NCI-H82 treated with DMSO at 0.1 percent for 48 hours (cell line): ENCODE data around the gene ERCC1.

Source experiments
- DNase-seq: peaks from one replicate; lab custom pipeline; 2025; ENCODE audit not compliant: unreplicated experiment; lab: John Stamatoyannopoulos, UW

Gene ERCC1

GRCh38 chr19:45406226-45407090, 17.3 kb downstream of the ERCC1 start, which contains the start of gene POLR1G:
Gene POLR1G (plus strand): TSS chr19:45406644. CDS start chr19:45406697, 53 bp downstream.
- DNase-seq: peak; percentile 93

DNA sequence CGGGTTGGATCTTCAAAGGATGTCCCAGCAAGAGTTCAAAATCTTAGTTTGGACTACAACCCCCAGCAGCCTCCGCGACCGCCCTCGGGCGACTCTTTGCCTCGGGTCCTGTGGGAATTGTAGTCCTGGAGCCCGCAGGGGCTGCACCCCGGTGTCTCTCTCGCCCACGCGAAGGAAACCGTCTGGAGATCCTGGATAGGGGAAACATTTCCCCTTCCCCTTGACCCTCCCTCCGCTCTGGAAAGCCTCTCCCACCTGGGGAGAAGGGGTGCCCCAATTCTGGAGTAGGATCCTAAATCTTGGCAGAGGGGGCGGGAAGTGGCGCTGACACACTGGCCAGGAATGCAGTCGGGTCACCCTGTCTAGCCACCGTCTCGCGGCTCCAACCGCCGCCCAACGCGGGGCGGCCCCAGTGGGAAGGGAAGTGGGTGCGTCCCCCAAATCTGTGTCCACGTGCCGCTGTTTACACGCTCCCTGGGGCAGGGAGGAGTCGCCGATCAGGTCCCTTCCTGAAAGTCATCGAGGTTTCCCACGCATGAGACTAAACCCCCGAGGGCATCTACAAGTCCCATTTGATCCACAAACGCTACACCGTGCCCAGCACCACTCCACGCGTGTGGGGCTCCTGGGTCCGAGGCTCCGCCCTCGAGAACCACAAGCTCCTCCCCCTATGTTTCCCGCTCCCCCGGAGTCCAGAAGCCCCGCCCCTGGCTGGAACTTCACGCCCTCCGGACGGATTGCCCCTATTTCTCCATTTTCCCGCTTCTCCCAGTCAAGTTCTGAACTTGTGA, 18.1 kb downstream of the ERCC1 start:
- DNase-seq: peak; percentile 93

- DNase-seq: peak; percentile 87
Measured at GRCh38 chr19:45404557-45405434, 18.9 kb downstream of the ERCC1 start, which contains the start of gene PPP1R13L. Gene PPP1R13L (minus strand): TSS chr19:45405069. CDS start chr19:45398318, 6,751 bp downstream.

DNA sequence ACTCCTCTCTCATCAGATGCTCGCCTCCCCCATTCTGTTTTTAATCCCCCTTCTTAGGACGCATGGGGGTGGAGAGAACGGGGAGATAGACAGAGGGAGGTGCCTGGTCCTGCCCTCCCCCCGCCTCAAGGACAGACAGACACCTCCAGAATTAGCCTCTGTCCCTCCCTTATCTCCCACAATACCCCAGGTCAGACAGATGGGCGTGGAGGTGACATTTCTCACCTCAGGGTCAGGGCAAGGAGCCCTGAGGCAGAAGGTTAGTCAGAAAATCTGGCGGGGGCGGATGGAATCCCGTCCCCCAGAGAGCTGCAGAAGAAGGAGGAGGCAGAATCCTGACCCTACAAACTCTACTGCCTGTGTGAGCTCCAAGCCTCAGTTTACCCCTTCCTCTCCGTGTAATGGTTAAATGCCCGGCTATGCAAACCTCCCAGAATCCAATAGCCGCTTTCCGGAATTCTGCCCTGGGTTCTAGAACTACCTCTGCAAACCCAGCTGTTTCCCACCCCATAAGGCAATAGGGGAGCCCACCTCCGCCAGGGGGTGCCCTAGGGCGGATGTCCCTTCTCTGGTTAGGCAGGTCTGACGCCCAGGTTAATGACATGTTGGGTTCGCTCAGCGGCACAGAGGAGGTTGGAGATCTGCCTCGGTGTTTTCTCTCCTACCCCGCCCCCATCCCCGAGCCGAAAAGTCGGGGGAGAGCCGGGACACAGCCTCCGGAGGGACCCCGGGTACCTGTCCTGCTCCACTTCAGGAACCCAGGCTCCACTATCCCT, 19.7 kb downstream of the ERCC1 start:
- DNase-seq: peak; percentile 71

GRCh38 chr19:45403272-45403671, 20.4 kb downstream of the ERCC1 start:
- no peak for DNase-seq

DNA sequence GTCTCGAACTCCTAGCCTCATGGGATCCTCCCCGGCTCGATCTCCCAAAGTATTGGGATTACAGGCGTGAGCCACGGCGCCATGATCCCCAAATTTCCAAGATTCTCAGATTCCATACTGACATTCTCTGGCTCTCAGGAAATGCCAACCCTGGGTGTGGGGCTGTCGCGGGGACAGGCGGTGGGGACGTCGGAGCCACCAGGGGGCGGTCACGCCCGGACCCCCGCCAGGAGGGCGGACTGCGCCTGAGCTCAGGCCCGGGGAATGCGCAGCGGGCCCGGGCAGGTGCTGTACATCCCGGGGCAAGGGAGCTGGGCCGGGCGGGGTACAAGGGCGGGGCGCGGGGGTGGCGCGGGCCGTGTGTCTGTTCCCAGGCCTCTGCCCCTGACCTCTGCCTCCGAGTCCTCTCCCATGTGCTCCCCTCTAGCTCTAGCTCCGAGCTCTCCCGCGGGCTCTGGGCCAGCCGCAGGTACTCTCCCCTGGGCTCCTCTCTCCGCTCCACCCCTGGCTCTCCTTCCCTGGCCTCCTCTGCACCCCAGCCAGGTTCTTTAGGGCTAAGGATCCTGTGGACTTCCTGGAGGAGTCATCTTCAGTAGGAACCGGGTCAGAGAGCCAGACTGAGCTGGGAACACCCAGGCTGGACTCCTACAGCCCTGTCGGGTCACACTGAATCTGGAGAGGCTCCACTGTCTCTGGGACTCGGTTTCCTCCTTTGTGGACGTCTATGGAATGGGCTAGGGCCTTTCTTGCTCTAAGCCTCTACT, 21.2 kb downstream of the ERCC1 start:
- DNase-seq: no peak

DNA sequence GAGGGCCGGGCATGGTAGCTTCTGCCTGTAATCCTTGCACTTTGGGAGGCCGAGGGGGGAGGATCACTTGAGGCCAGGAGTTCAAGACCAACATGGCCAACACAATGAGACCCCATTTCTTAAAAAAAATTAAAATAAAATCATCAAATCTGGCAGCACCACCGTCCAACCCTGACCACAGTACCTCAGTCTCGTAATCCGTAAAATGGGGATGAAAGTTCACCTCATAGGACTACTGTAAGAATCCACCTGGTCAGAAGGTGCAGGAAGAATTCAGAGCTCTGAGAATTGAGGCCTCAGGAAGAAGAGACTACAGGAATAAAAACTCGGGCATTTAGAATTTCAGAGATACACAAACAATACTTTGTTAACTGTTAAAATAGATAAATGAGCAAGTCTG, 21.9 kb downstream of the ERCC1 start:
- DNase-seq: no peak

- DNase-seq: no peak
Measured at GRCh38 chr19:45400192-45400591, 23.5 kb downstream of the ERCC1 start.

GRCh38 chr19:45395821-45396617, 27.7 kb downstream of the ERCC1 start:
- no peak for DNase-seq

DNA sequence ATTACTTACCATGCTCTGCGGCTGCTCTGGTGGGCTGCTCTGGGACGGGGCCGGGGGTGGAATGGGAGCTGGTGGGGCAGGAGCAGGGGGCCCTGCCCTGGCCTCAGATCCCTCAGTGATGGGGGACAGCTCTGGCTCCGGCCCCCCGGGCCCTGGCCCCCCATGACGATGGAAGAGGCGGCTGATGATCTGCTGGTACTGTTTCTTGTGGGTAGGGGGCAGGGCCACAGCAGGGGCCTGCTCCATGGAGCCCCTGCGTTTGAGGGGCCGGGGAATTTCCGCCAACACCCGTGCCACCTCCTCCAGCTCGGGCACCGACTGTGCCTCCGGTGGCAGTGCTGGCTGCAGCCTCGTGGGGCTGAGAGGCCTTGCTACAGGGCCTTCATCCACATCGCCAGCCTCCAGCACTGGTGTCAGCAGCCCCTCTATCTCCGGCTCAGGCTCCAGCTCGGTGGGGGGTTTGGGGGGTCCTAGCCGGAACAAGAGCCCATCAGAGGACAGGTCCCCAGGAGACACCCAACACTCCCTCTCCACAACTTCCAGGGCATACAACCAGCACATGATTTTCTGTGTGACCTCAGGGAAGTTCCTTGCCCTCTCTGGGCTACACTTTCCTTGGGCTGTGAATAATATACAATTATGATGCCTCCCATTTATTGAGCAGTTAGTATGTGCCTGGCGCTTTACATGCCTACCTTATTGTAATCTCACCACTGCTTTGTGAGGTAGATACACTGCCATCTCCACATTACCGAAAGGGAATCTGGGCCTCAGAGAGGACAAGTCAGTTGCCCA, 31.6 kb downstream of the ERCC1 start:
- DNase-seq: no peak

GRCh38 chr19:45391346-45391745, 32.4 kb downstream of the ERCC1 start:
- no peak for DNase-seq

- no peak for DNase-seq
Measured at GRCh38 chr19:45385392-45386221, 38.1 kb downstream of the ERCC1 start.

- DNase-seq: no peak
Measured at GRCh38 chr19:45382426-45382825, 41.3 kb downstream of the ERCC1 start.

- DNase-seq: no peak
Measured at GRCh38 chr19:45380107-45380506, 43.6 kb downstream of the ERCC1 start.

DNA sequence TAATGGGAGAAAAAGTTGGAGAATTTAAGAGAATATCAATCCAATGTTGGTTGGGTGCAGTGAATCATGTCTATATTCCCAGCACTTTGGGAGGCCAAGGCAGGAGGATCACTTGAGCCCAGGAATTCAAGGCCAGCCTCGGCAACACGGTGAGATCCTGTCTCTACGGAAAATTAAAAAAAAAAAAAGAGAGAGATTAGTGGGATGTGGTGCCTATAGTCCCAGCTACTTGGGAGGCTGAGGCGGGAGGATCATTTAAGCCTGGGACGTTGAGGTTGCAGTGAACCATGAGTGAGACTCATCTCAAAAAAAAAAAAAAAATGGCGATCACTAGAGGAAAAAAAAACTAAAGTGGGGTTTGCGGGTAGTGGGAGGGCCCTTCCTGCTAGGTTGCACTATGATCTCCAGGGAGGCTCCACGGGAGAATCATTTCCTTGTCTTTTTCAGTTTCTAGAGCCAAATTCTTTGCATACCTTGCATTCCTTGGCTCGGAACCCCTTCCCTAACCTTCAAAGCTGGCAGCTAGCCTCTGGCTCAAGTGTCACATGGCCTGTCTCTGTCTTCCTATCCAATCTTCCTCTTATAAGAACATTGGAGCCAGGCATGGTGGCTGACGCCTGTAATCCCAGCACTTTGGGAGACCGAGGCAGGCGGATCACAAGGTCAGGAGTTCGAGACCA, 47.5 kb downstream of the ERCC1 start:
- no peak for DNase-seq

DNA sequence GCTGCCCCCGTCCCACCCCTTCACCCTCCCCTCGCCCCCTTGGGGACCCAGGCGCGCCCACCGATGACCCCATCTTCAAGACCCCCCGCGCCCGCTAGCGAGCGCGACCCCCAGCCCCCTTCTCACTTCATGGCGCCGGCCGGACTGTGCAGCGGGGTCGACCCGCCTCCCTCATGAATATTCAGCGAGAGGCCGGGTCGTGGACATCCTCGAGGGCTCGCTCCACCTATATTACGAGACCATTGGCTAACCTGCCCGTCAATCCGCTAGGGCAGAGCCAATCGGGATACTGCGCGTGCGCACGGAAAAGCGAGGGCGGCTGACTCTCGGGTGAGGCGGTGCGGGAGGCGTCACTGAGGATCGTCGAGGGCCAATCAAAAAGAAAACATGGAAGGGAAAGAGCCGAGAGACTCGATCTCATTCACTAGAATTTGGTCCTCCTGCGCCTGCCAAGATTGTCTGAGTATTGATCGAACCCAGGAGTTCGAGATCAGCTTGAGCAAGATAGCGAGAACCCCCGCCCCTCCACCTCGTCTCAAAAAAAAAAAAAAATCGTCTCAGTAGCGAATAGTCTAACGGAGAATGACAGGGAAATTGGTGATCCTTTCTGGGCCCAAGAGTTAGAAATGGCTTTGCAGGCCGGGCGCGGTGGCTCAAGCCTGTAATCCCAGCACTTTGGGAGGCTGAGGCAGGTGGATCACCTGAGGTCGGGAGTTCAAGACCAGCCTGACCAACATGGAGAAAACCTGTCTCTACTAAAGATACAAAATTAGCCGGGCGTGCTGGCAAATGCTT, 53.1 kb downstream of the ERCC1 start, which contains the start of gene ERCC2:
ERCC2 (minus strand) TSS at position 164 of the 795 bp plus-strand sequence; CDS start at position 131, 33 bp downstream.
- peak; percentile 94 for DNase-seq
